ENCODE results near the gene DCDC2C.

DNA sequence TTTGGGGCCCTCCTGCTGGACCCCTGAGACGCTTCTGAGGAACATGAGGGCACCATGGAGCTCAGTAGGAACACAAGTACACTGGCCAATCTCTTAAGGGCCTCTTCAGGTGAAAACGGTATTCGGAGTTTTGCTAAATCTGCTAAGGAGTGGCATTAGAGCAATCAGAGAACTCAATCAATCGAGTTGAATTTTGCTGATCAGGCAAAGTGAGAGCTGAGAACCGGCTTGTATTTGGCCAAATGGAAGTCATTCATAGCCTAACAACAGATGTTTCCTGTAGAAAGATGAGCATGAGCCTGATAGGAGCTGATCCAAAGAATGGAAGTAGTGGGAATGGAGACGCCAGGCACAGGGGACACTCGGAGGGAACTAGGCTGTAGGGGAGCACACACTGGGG, 133.7 kb downstream of the DCDC2C start:
- no peak for TF ChIP-seq MAZ (IDR thresholded peaks at IDR 0.05; ENCODE audit: borderline replicate concordance, low read depth, low read length)
- TF ChIP-seq, protein P1, sequence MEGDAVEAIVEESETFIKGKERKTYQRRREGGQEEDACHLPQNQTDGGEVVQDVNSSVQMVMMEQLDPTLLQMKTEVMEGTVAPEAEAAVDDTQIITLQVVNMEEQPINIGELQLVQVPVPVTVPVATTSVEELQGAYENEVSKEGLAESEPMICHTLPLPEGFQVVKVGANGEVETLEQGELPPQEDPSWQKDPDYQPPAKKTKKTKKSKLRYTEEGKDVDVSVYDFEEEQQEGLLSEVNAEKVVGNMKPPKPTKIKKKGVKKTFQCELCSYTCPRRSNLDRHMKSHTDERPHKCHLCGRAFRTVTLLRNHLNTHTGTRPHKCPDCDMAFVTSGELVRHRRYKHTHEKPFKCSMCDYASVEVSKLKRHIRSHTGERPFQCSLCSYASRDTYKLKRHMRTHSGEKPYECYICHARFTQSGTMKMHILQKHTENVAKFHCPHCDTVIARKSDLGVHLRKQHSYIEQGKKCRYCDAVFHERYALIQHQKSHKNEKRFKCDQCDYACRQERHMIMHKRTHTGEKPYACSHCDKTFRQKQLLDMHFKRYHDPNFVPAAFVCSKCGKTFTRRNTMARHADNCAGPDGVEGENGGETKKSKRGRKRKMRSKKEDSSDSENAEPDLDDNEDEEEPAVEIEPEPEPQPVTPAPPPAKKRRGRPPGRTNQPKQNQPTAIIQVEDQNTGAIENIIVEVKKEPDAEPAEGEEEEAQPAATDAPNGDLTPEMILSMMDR (conservative IDR thresholded peaks at IDR 0.05; ENCODE audit: low read depth, low read length) = no peak
